ENCODE results near the gene PRDM5.
A peak's percentile ranks its signal among the peaks of the same experiment; 100 is the strongest.

Gene PRDM5

GRCh38 chr4:120855307-120856001 is 67.1 kb downstream of the PRDM5 start:
- DNase-seq (ENCODE audit: low spot score), result no peak

GRCh38 chr4:120853161-120853935 is 69.2 kb downstream of the PRDM5 start:
- DNase-seq (ENCODE audit: low spot score), result no peak

DNA sequence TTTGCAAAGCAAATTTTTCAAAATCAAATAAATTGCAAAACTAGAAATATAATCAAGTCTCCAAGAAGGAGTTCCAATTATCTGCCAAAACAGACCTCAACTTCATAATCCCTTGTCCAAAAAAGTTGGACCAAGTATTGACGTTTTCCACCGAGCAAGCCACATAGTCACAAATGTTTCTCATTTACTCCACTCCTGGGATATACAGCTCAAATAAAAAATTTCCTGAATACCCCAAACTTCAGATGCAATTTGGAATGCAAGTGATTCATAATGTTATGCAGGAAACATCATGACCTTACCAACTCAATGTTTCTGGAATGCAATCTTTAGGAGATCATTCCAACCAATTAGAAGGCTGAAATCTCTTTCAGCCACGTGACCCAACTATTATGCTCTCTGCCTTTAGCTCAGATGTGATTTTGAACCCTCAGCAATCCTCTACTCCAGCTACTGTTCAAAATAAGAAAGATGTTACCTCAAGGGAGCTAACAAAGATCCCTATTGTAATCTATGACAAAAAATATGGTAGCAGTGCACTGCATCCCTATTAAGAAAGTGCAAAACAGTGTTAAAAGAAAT is 72.4 kb downstream of the PRDM5 start:
- DNase-seq (ENCODE audit: low spot score), result no peak

DNA sequence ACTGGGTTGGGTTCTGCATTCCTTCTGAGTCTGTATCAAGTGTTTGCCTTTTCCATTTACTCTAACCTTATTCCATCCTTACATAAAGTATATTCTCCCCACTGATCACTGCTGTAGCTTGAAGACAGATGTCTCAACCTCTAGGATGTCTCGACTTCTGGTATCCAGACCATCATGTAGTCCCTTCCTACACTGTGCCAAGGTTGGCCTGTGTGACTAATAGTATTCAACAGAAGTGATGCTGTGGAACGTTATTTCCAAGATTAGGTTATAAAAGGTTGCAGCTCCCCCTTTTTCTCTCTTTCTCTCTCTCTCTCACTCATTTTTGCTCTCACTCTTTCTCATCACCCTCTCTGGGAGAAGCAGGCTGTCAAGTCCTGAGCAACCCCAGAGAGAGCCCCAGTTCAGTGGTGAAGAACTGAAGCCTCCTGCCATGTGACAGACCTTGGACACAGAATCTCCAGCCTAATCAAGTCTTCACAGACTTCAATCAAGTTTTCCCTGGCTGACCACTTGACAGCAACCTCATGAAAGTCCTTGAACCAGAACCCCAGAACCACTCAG is 75.4 kb downstream of the PRDM5 start:
- DNase-seq (ENCODE audit: low spot score), result no peak

GRCh38 chr4:120844528-120844921 is 78.0 kb downstream of the PRDM5 start:
- no peak for DNase-seq (ENCODE audit: low spot score)

- peak; percentile 64 for DNase-seq (ENCODE audit: low spot score)
Measured at GRCh38 chr4:120843849-120844527, 78.5 kb downstream of the PRDM5 start.

- DNase-seq (ENCODE audit: low spot score), result no peak
Measured at GRCh38 chr4:120842031-120842430, 80.5 kb downstream of the PRDM5 start.

DNA sequence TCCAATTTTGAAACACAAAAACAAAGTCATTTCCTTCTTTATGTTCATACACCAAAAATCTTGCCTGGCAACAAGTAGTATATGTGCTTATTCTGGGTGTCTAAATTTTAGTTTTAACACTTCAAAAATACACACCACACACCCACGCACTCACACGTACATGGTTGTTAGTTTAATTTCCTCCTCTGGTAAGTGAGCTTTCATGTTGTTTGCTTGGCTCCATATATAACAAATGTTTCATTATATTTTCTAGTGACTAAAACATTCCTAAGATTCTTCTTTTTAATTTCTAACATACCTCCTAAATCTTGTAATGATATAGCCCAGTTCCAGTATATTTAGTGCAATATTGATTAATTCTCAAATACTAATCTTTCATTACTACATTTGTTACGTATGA is 80.9 kb downstream of the PRDM5 start:
- no peak for DNase-seq (ENCODE audit: low spot score)

GRCh38 chr4:120839974-120840751 is 82.4 kb downstream of the PRDM5 start:
- DNase-seq (ENCODE audit: low spot score), result no peak

GRCh38 chr4:120839334-120839973 is 83.1 kb downstream of the PRDM5 start:
- no peak for DNase-seq (ENCODE audit: low spot score)

- no peak for DNase-seq (ENCODE audit: low spot score)
Measured at GRCh38 chr4:120838784-120839183, 83.7 kb downstream of the PRDM5 start.

DNA sequence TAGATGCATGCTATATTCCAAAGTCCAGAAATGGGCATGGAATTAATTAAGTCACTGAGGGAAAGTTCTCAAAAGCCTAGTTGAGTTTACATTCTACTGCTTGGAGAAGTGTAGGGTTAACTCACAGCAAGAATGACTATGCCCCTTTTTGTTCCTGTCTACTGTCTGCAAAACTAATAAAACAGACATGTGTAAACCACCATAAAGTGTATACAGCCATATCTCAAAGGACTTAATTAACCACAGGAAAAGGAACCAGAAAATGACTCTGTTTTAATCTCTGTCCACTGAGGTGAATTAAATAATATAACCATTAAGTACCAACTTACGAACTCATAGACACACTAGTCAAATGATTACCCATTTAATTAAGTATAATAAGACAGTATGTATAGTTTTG is 84.9 kb downstream of the PRDM5 start:
- no peak for DNase-seq (ENCODE audit: low spot score)

- DNase-seq (ENCODE audit: low spot score), result no peak
Measured at GRCh38 chr4:120835342-120835741, 87.2 kb downstream of the PRDM5 start.

GRCh38 chr4:120830204-120830603 is 92.3 kb downstream of the PRDM5 start:
- DNase-seq (ENCODE audit: low spot score), result no peak

- no peak for DNase-seq (ENCODE audit: low spot score)
Measured at GRCh38 chr4:120829113-120829831, 93.3 kb downstream of the PRDM5 start.

- DNase-seq (ENCODE audit: low spot score), result no peak
Measured at GRCh38 chr4:120826853-120827252, 95.7 kb downstream of the PRDM5 start.

DNA sequence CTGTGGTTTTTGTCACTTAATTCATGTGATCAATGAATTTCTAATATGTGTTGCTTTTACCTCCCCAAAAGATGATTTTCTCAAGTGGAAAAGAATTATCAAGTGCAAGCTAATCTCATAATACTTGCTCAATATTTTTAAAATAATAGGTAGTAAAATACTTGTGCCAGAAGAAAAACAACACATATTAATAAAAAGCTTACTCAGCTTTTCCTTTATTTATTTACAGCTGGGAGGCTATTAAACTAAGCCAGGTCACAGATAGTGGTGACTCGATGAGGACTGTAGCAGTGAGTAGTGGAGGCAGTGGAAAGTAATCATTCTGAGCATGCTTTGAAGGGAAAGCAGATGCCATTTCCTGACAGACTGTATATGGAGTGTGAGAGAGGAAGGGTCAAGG is 96.1 kb downstream of the PRDM5 start:
- DNase-seq (ENCODE audit: low spot score), result no peak

- no peak for DNase-seq (ENCODE audit: low spot score)
Measured at GRCh38 chr4:120824946-120825345, 97.6 kb downstream of the PRDM5 start.

DNA sequence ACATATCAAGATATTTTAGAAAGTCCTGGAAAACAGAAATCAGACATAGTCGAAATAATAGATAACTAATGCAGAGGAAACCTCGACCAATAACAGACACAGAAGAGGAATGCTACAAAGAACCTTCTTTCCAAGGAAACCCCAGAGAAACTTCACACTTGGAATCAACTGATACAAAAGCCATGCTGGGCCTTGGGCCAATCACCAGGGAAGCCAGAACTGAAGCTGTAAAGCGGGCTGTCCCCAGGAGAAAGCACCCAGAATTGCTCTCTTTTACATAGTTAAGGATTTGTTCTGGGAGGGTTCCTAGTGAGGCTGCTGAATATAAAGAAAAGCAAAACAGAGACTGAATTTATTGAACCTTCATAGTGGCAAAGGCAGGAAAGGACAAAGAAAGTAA is 100.5 kb downstream of the PRDM5 start:
- DNase-seq (ENCODE audit: low spot score), result no peak

DNA sequence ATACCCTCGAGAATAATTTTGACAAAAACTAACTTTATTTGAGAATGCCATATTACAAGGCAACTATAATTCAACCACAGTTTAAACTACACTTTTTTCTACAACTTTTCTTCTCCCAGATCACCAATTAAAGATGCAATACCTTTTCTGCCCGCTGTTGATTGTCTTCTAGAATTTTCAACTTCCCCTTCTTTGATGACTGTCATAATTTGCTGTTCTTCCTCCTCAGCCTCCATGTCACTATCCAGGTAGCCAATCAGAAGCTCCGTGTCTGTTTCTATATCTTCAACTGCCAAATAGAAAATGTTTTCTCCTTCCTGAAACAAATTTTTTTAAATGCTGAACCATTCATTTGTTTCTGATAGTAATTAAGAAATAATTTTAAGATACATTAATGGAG is 101.5 kb downstream of the PRDM5 start:
- no peak for DNase-seq (ENCODE audit: low spot score)

Measured in D341Med (cell line).